NK-92 (cell line): ENCODE results near the gene ACSL1.
"Not testable (repeated sequence)": the region's sequence is repeated elsewhere in the genome, so short reads cannot be mapped to it uniquely, and the experiment has no call there.

Source experiments
- DNase-seq: peaks from one replicate; lab custom pipeline; 2025; ENCODE audit not compliant: unreplicated experiment; lab: John Stamatoyannopoulos, UW

The ACSL1 gene

GRCh38 chr4:184762100-184762499 lies 63.7 kb downstream of the ACSL1 start:
- DNase-seq: no peak

GRCh38 chr4:184760681-184761080 lies 65.1 kb downstream of the ACSL1 start:
- DNase-seq: no peak

- no peak for DNase-seq
Measured at GRCh38 chr4:184757810-184758209, 68.0 kb downstream of the ACSL1 start.

- DNase-seq: no peak
Measured at GRCh38 chr4:184756399-184756798, 69.4 kb downstream of the ACSL1 start.

GRCh38 chr4:184755278-184755677 lies 70.5 kb downstream of the ACSL1 start:
- DNase-seq: no peak

- DNase-seq: no peak
Measured at GRCh38 chr4:184752496-184753275, 73.1 kb downstream of the ACSL1 start.

- DNase-seq: no peak
Measured at GRCh38 chr4:184751585-184751956, 74.2 kb downstream of the ACSL1 start.

GRCh38 chr4:184750926-184751584 lies 74.7 kb downstream of the ACSL1 start:
- DNase-seq: no peak

- DNase-seq: no peak
Measured at GRCh38 chr4:184748251-184748652, 77.5 kb downstream of the ACSL1 start.

- DNase-seq: no peak
Measured at GRCh38 chr4:184747034-184747830, 78.5 kb downstream of the ACSL1 start.

- no peak for DNase-seq
Measured at GRCh38 chr4:184745831-184746795, 79.7 kb downstream of the ACSL1 start.

GRCh38 chr4:184744236-184744635 lies 81.5 kb downstream of the ACSL1 start:
- DNase-seq: no peak

GRCh38 chr4:184743650-184744049 lies 82.1 kb downstream of the ACSL1 start:
- DNase-seq: no peak

GRCh38 chr4:184741651-184742050 lies 84.1 kb downstream of the ACSL1 start:
- DNase-seq: not testable (repeated sequence)

GRCh38 chr4:184740980-184741391 lies 84.8 kb downstream of the ACSL1 start:
- no peak for DNase-seq

- DNase-seq: not testable (repeated sequence)
Measured at GRCh38 chr4:184739575-184739974, 86.2 kb downstream of the ACSL1 start.

GRCh38 chr4:184734758-184735157 lies 91.0 kb downstream of the ACSL1 start:
- no peak for DNase-seq

- DNase-seq: peak; percentile 57
Measured at GRCh38 chr4:184733654-184734524, 91.9 kb downstream of the ACSL1 start, which contains the start of gene CENPU. Gene CENPU, minus strand, starts transcription at chr4:184734096. Its CDS starts 34 bp downstream, at chr4:184734062.

GRCh38 chr4:184732126-184732525 lies 93.6 kb downstream of the ACSL1 start:
- DNase-seq: no peak

- no peak for DNase-seq
Measured at GRCh38 chr4:184731056-184731455, 94.7 kb downstream of the ACSL1 start.
